Measurements from ENCODE around the gene MYZAP. TPM values are rescaled to one million over a fixed set of nuclear protein-coding genes. Genes with fewer than 3 reads are reported as not detected.

MYZAP gene
- total and polyA plus RNA-seq, 2 of the 8 experiments (the other 6 are each of a cell fraction or from before 2014, with no cell fraction given): 0.41 to 0.65 TPM

GRCh38 chr15:57697588-57697987, 105.9 kb downstream of the MYZAP start:
- no peaks in the 10 kb centered on the region for H3K79me2 ChIP-seq (ENCODE audit: control insufficient read depth in 1 of 2, insufficient read depth in 2 of 2, low read length in 2 of 2)
- no peak overlapping the region for H3K27ac ChIP-seq (ENCODE audit: low read depth, low read length)
- H3K23ac ChIP-seq (ENCODE audit: insufficient read length): no peak overlapping the region
- H4K8ac ChIP-seq (ENCODE audit: extremely low read depth, insufficient read depth, low read length): no peak overlapping the region
- H2AFZ ChIP-seq (ENCODE audit: low read length): no peak overlapping the region
- WGBS, 2 experiments (ENCODE audit: extremely low coverage in 1 of 2, insufficient coverage in 1 of 2, insufficient read length in 1 of 2, insufficient replicate concordance in 2 of 2, low coverage in 1 of 2, low lambda C conversion rate in 2 of 2, missing lambda C conversion rate in 1 of 2): 100% methylated on average over 4 of the region's 4 CpGs; no CpG with 5 or more reads in 1 of the 2 experiments
- ChIA-PET POLR2A (ENCODE audit: partially characterized antibody) (interaction anchor here (0.9 to 2.5 kb wide), 2 partner anchors 9 to 21 kb away, joined by 3 to 18 read pairs; partner anchors contain the start of gene POLR2M), CTCF (ENCODE audit: partially characterized antibody) (interaction anchor here (0.8 to 1.5 kb wide), 2 partner anchors 9 to 34 kb away, joined by 3 read pairs; partner anchors contain the start of gene POLR2M)
- H2BK120ac ChIP-seq (replicated peaks; ENCODE audit: low read depth, low read length): no peak overlapping the region
- no peak overlapping the region for H3K56ac ChIP-seq (replicated peaks; ENCODE audit: insufficient read length, low read depth, low read length)
- no peak overlapping the region for H2AK5ac ChIP-seq (ENCODE audit: low read depth, low read length)
- H2BK15ac ChIP-seq (ENCODE audit: low read length): no peak overlapping the region
- H3K18ac ChIP-seq (ENCODE audit: extremely low read depth, low read length): no peak overlapping the region
- H3K9me3 ChIP-seq (ENCODE audit: insufficient read depth in 2 of 2, low read depth in 1 of 2, low read length in 1 of 2): no peaks in the 10 kb centered on the region
- no peak overlapping the region for H4K5ac ChIP-seq (ENCODE audit: insufficient read length, low read depth, low read length)
- H3K27me3 ChIP-seq (replicated peaks in 1 of 4; ENCODE audit: control insufficient read depth in 3 of 4, extremely low read depth in 1 of 4, insufficient read depth in 3 of 4, low read length in 3 of 4): peaks cover 0 to 3% (median under 1%) of the 10 kb centered on the region in 4 experiments; a peak in 4 of 7 replicates
- H2BK5ac ChIP-seq (ENCODE audit: low read depth, low read length): no peak overlapping the region
- H3K23me2 ChIP-seq (ENCODE audit: low read depth, low read length): no peaks in the 10 kb centered on the region
- FAIRE-seq (no peak), DNase-seq (ENCODE audit: low read depth in 1 of 2, low spot score in 2 of 2) (no peak)
- no peak overlapping the region for H2BK20ac ChIP-seq (ENCODE audit: low read length)
- no peak overlapping the region for H3K4me2 ChIP-seq (ENCODE audit: insufficient read depth in 1 of 2, low read depth in 2 of 2, low read length in 2 of 2)
- no peak overlapping the region for H3K14ac ChIP-seq (ENCODE audit: insufficient read length)
- H3K9ac ChIP-seq (replicated peaks in 1 of 4; ENCODE audit: extremely low read depth in 1 of 4, low read depth in 3 of 4, low read length in 3 of 4): no peak overlapping the region
- no peaks in the 10 kb centered on the region for H3K36me3 ChIP-seq (ENCODE audit: control insufficient read depth in 2 of 4, insufficient read depth in 4 of 4, low read length in 3 of 4)
- no peaks in the 10 kb centered on the region for H4K20me1 ChIP-seq (replicated peaks in 1 of 2; ENCODE audit: control insufficient read depth in 1 of 2, insufficient read depth in 2 of 2, low read length in 2 of 2)
- H3K4ac ChIP-seq (replicated peaks; ENCODE audit: insufficient read length, low read depth, low read length): no peak overlapping the region
- H2BK12ac ChIP-seq (ENCODE audit: low read depth, low read length): no peak overlapping the region
- H4K91ac ChIP-seq (replicated peaks; ENCODE audit: insufficient read length, low read length): no peak overlapping the region
- no peaks in the 10 kb centered on the region for H3K79me1 ChIP-seq (ENCODE audit: low read depth, low read length)
- H3K4me3 ChIP-seq (ENCODE audit: extremely low read depth in 1 of 4, insufficient read depth in 2 of 4, low read depth in 3 of 4, low read length in 4 of 4): no peak overlapping the region
- H3K4me1 ChIP-seq (replicated peaks in 1 of 4; ENCODE audit: control insufficient read depth in 3 of 4, insufficient read depth in 4 of 4, low read length in 3 of 4): no peaks in the 10 kb centered on the region
- no peak for TF ChIP-seq EZH2 (IDR thresholded peaks at IDR 0.05; ENCODE audit: low read depth, low read length, severe bottlenecking)
- TF ChIP-seq TAF7 (optimal IDR thresholded peaks at IDR 0.05; ENCODE audit: borderline replicate concordance, low read depth, low read length): no peak
- TF ChIP-seq NANOG (IDR thresholded peaks at IDR 0.05; ENCODE audit: insufficient read depth, low read depth, low read length, poor library complexity, severe bottlenecking): no peak
- TF ChIP-seq KDM1A (IDR thresholded peaks at IDR 0.05; ENCODE audit: borderline replicate concordance, low read length): no peak
- TF ChIP-seq KDM5A (IDR thresholded peaks at IDR 0.05; ENCODE audit: low read length): no peak
- no peak for TF ChIP-seq PHF8 (conservative IDR thresholded peaks at IDR 0.05; ENCODE audit: low read depth, low read length)
- TF ChIP-seq EP300 (IDR thresholded peaks at IDR 0.05; ENCODE audit: borderline replicate concordance in 1 of 2, low read depth in 2 of 2, low read length in 2 of 2): no peak
- TF ChIP-seq RBBP5 (IDR thresholded peaks at IDR 0.05; ENCODE audit: borderline replicate concordance, low read depth, low read length): no peak
- TF ChIP-seq ZNF274 (IDR thresholded peaks at IDR 0.05; ENCODE audit: borderline replicate concordance, extremely low read depth, low read length): no peak
- TF ChIP-seq POLR2AphosphoS5 (IDR thresholded peaks at IDR 0.05; ENCODE audit: low read depth, low read length): no peak
- TF ChIP-seq TBP (IDR thresholded peaks at IDR 0.05; ENCODE audit: low read depth, low read length): no peak
- TF ChIP-seq JUN (IDR thresholded peaks at IDR 0.05; ENCODE audit: low read depth, low read length): no peak
- no peak for TF ChIP-seq RFX5 (IDR thresholded peaks at IDR 0.05; ENCODE audit: borderline replicate concordance, low read depth, low read length)
- no peak for TF ChIP-seq SUZ12 (IDR thresholded peaks at IDR 0.05; ENCODE audit: low read length)

Data from H1 (cell line).